ENCODE measurements around the gene NOP53. TPM values are rescaled to one million over a fixed set of nuclear protein-coding genes. Genes with fewer than 3 reads are reported as not detected.
"Not testable (repeated sequence)": the region's sequence is repeated elsewhere in the genome, so short reads cannot be mapped to it uniquely, and the experiment has no call there.

NOP53 gene
- total RNA-seq, 2 donors from 2014 or later: 189 to 220 TPM

DNA sequence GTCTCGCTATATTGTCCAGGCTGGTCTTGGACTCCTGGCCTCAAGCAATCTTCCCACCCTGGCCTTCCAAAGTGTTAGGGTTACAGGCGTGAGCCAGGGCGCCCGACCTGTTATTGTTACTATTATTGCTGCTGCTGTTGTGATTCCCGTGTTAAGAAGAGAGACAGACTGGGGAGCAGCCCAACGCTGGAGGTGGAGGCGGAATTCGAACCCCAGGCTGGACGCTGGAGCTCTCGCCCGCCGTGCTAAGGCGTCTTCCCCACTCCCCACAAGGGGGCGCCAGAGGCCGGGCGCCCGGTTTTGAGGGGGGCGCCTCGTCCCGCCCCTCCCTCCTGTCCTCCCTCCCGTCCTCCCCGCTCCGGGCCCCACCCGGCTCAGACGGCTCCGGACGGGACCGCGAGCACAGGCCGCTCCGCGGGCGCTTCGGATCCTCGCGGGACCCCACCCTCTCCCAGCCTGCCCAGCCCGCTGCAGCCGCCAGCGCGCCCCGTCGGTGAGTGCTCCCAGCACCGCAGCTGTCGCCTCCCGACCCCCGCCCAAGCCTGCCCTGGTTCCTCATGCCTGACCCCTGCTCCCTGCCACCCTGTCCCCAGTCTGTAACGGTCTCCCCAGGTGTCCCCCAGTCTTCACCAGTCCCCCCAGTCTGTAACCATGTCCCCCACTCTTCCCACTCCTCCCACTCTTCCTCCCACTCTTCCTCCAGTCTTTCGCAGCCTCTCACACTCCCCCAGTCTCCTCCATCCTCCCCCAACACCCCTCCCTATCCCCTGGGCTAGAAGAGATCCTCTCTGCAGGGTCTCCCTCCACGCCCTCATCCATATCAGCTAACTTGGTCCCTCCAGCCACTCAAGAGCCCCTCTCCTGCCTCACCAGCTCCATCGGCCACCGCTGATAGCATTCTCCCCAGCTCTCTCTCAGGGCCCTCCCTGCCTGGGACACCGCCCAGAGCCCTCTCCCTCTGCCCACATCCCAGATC lies 32.0 kb upstream of the NOP53 start, which contains the start of gene EHD2:
EHD2 (plus strand) TSS at position 377 of the 976 bp plus-strand sequence. CDS start 3,191 bp downstream, outside the sequence.
- Histone ChIP-seq H3K36me3 (peaks cover 16% of the 10 kb centered on the region), H3K27ac (peak within 1 kb of the TSS; percentile 78 to 91), H3K4me1 (ENCODE audit: control insufficient read depth in 1 of 2, low read depth in 2 of 2) (peaks cover 21 to 41% of the 10 kb centered on the region in 2 donors), H3K27me3 (replicated peaks; ENCODE audit: insufficient read depth) (no peaks in the 10 kb centered on the region), H3K4me3 (peak within 1 kb of the TSS; percentile 95), H3K9me3 (no peaks in the 10 kb centered on the region)
- ATAC-seq (ENCODE audit: insufficient number of reproducible peaks, low FRiP score, low read depth): peak; percentile 77
- TF ChIP-seq, protein P1, sequence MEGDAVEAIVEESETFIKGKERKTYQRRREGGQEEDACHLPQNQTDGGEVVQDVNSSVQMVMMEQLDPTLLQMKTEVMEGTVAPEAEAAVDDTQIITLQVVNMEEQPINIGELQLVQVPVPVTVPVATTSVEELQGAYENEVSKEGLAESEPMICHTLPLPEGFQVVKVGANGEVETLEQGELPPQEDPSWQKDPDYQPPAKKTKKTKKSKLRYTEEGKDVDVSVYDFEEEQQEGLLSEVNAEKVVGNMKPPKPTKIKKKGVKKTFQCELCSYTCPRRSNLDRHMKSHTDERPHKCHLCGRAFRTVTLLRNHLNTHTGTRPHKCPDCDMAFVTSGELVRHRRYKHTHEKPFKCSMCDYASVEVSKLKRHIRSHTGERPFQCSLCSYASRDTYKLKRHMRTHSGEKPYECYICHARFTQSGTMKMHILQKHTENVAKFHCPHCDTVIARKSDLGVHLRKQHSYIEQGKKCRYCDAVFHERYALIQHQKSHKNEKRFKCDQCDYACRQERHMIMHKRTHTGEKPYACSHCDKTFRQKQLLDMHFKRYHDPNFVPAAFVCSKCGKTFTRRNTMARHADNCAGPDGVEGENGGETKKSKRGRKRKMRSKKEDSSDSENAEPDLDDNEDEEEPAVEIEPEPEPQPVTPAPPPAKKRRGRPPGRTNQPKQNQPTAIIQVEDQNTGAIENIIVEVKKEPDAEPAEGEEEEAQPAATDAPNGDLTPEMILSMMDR (IDR thresholded peaks at IDR 0.05): peak; percentile 99
- DNase-seq (ENCODE audit: low spot score): no peak

DNA sequence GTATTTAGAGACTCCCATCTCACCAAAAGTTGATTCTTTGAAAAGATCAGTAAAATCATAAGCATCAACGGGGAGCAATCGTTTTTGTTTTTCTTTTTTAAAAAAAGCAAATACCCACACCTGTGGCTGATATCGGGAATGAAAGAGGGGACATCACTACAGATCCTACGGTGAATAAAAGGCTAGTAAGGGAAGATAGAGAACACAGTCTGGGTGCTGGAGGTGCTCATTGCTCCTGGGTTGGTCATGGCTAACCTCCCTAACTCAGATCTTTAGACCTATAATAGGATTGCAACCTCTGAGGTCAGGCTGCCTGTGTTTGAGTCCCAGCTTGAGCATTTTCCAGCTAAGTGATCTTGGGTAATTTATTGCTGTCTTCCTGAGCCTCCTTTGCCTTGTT lies 31.0 kb upstream of the NOP53 start:
- Histone ChIP-seq H3K36me3 (peaks cover 16% of the 10 kb centered on the region), H3K27ac (peak overlapping the region; percentile 78 to 91), H3K4me3 (peak overlapping the region; percentile 95), H3K9me3 (no peaks in the 10 kb centered on the region), H3K27me3 (replicated peaks; ENCODE audit: insufficient read depth) (no peaks in the 10 kb centered on the region), H3K4me1 (ENCODE audit: control insufficient read depth in 1 of 2, low read depth in 2 of 2) (peaks cover 28 to 50% of the 10 kb centered on the region in 2 donors)
- ATAC-seq (ENCODE audit: insufficient number of reproducible peaks, low FRiP score, low read depth) (no peak), DNase-seq (ENCODE audit: low spot score) (no peak)
- TF ChIP-seq, protein P1 (IDR thresholded peaks at IDR 0.05): no peak

DNA sequence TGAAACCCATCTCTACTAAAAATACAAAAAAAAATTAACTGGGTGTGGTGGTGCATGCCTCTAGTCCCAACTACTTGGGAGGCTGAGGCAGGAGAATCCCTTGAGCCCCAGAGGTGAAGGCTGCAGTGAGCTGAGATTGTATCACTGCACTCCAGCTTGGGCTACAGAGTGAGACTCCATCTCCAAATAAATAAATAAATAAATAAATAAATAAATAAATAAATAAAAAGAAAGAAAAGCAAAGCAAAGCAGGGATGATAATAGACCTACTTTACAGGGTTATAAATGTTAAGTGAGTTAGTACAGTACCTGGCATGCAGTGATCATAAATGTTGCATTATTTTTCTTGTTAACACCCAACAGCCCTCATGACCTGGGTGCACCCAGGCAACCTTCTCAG lies 30.5 kb upstream of the NOP53 start:
- Histone ChIP-seq H3K36me3 (peaks cover 16% of the 10 kb centered on the region), H3K27ac (peak overlapping the region; percentile 78 to 91), H3K4me1 (ENCODE audit: control insufficient read depth in 1 of 2, low read depth in 2 of 2) (peaks cover 32 to 56% of the 10 kb centered on the region in 2 donors), H3K4me3 (peak overlapping the region; percentile 95)
- not testable (repeated sequence) for H3K9me3 ChIP-seq; DNase-seq (ENCODE audit: low spot score); ATAC-seq (ENCODE audit: insufficient number of reproducible peaks, low FRiP score, low read depth); H3K27me3 ChIP-seq (replicated peaks; ENCODE audit: insufficient read depth)

DNA sequence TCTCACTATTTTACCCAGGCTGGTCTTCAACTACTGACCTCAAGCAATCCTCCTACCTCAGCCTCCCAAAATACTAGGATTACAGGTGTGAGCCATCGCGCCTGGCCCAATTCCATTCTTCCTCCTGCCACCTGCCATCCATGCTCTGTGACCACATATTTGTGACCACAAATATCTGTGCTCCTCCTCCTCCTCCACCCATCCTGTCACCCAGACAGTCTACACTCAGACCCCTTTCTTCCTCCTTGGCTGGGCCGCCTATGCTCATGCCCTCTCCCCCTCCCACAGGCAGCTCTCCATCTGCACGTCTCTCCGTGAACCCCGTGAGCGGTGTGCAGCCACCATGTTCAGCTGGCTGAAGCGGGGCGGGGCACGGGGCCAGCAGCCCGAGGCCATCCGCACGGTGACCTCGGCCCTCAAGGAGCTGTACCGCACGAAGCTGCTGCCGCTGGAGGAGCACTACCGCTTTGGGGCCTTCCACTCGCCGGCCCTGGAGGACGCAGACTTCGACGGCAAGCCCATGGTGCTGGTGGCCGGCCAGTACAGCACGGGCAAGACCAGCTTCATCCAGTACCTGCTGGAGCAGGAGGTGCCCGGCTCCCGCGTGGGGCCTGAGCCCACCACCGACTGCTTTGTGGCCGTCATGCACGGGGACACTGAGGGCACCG lies 28.9 kb upstream of the NOP53 start:
- DNase-seq (ENCODE audit: low spot score) (no peak), ATAC-seq (ENCODE audit: insufficient number of reproducible peaks, low FRiP score, low read depth) (no peak)
- Histone ChIP-seq H3K36me3 (peaks cover 16% of the 10 kb centered on the region), H3K27ac (no peak overlapping the region), H3K27me3 (replicated peaks; ENCODE audit: insufficient read depth) (no peaks in the 10 kb centered on the region), H3K4me1 (ENCODE audit: control insufficient read depth in 1 of 2, low read depth in 2 of 2) (peaks cover 35 to 66% of the 10 kb centered on the region in 2 donors), H3K9me3 (no peaks in the 10 kb centered on the region), H3K4me3 (no peak overlapping the region)
- TF ChIP-seq, protein P1 (IDR thresholded peaks at IDR 0.05): no peak

DNA sequence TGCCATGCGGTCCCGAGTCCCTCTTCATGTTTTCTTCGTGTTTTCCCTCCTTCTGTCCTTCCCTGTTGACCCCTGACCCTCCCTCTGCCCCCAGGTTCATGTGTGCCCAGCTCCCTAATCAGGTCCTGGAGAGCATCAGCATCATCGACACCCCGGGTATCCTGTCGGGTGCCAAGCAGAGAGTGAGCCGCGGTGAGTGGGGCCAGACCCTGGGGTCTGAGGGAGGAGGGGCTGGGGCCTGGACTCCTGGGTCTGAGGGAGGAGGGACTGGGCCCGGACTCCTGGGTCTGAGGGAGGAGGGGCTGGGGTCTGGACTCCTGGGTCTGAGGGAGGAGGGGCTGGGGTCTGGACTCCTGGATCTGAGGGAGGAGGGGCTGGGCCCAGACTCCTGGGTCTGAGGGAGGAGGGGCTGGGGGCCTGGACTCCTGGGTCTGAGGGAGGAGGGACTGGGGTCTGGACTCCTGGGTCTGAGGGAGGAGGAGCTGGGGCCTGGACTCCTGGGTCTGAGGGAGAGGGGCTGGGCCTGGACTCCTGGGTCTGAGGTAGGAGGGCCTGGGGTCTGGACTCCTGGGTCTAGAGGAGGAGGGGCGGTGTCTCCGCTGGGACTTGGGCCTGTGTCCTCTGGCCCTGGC lies 26.8 kb upstream of the NOP53 start:
- not testable (repeated sequence) for ATAC-seq (ENCODE audit: insufficient number of reproducible peaks, low FRiP score, low read depth)
- Histone ChIP-seq H3K4me1 (ENCODE audit: control insufficient read depth in 1 of 2, low read depth in 2 of 2) (peaks cover 40 to 79% of the 10 kb centered on the region in 2 donors), H3K36me3 (peaks cover 16% of the 10 kb centered on the region)

More for the DNA sequence above, 26.8 kb upstream of the NOP53 start:
- H3K9me3 ChIP-seq; H3K27me3 ChIP-seq (replicated peaks; ENCODE audit: insufficient read depth); DNase-seq (ENCODE audit: low spot score): not testable (repeated sequence)
- H3K4me3 ChIP-seq: peak overlapping the region; percentile 64
- H3K27ac ChIP-seq: peak overlapping the region; percentile 88 to 89

Data from thoracic aorta (tissue), 2 donors.